OCI-LY3 (cell line): ENCODE measurements around the gene DGKG.

ENCODE experiments used
- H2AFZ ChIP-seq: fragments of 200-600, 300-600 bp; shearing (Covaris generic); 2 replicates; pipeline ENCODE4 v1.6.0; 2014; ENCODE audit warnings: antibody characterized with exemption, low read depth, low read length
- H3K27ac ChIP-seq: fragments of 200-600, 300-600 bp; sonication (generic); 2 replicates; pipeline ENCODE4 v1.5.1; 2014; ENCODE audit warnings: mild to moderate bottlenecking, low read length, moderate library complexity, mixed read lengths
- H3K27me3 ChIP-seq: fragments of 200-600, 300-600 bp; sonication (generic); 2 replicates; pipeline ENCODE4 v1.6.1; 2014; ENCODE audit warnings: low read depth, low read length, mixed read lengths
- H3K36me3 ChIP-seq: fragments of 200-600, 300-600 bp; sonication (generic); replicated peaks from 2 replicates; pipeline ENCODE3; 2014; ENCODE audit warnings: low read depth, low read length, mixed read lengths
- H3K4me1 ChIP-seq: fragments of 300-600, 200-600 bp; sonication (generic); 2 replicates; pipeline ENCODE4 v1.6.1; 2014; ENCODE audit warnings: low read length, mixed read lengths
- H3K4me2 ChIP-seq: fragments of 200-600, 300-600 bp; sonication (generic); 2 replicates; pipeline ENCODE4 v1.6.1; 2014; ENCODE audit warnings: low read length, mixed read lengths
- H3K4me3 ChIP-seq: fragments of 300-600, 200-600 bp; sonication (generic); 2 replicates; pipeline ENCODE4 v1.5.1; 2014; ENCODE audit warnings: antibody characterized with exemption, mild to moderate bottlenecking, low read length, moderate library complexity
- H3K79me2 ChIP-seq: fragments of 300-600, 200-600 bp; shearing (Covaris generic); 2 replicates; pipeline ENCODE4 v1.6.1; 2014; ENCODE audit warnings: mild to moderate bottlenecking, low read length, mixed read lengths
- H3K9ac ChIP-seq: fragments of 300-600, 200-600 bp; shearing (Covaris generic); 2 replicates; pipeline ENCODE4 v1.6.0; 2014; ENCODE audit warnings: mild to moderate bottlenecking, low read length, moderate library complexity
- H3K9me3 ChIP-seq: fragments of 200-600, 300-600 bp; shearing (Covaris generic); 2 replicates; pipeline ENCODE4 v1.6.1; 2014; ENCODE audit warnings: low read length, mixed read lengths; ENCODE audit not compliant: insufficient read depth
- H4K20me1 ChIP-seq: fragments of 200-600, 300-600 bp; sonication (generic); 2 replicates; pipeline ENCODE4 v1.6.1; 2016; ENCODE audit warnings: low read length, mixed read lengths; ENCODE audit not compliant: insufficient read depth
- CTCF ChIP-seq: fragments of 200-600, 300-600 bp; sonication (generic); IDR thresholded peaks from 2 replicates; pipeline ENCODE4 v1.5.1; 2014; ENCODE audit warnings: antibody characterized with exemption, low read length, low read depth
- EZH2phosphoT487 ChIP-seq: fragments of 200-600 bp; shearing (Covaris generic); IDR thresholded peaks from 2 replicates; pipeline ENCODE4 v1.6.1; 2018; ENCODE audit warnings: antibody characterized with exemption, mixed run types, low read depth

Gene DGKG

GRCh38 chr3:186244016-186244415 lies 118.0 kb downstream of the DGKG start:
- Histone ChIP-seq H3K4me1 (peaks cover 21% of the 10 kb centered on the region), H3K4me2 (no peak overlapping the region), H2AFZ (no peak overlapping the region), H3K27me3 (0 out of 2 replicates have a peak, but pooled peaks cover 4% of the 10 kb centered on the region), H3K9ac (no peak overlapping the region), H3K4me3 (no peak overlapping the region), H3K27ac (no peak overlapping the region), H4K20me1 (no peaks in the 10 kb centered on the region), H3K36me3 (no peaks in the 10 kb centered on the region), H3K79me2 (no peaks in the 10 kb centered on the region), H3K9me3 (no peaks in the 10 kb centered on the region)
- no peak for TF ChIP-seq CTCF
- no peak for TF ChIP-seq EZH2phosphoT487

GRCh38 chr3:186241910-186242821 lies 119.9 kb downstream of the DGKG start:
- peak overlapping the region; percentile 73 for H3K4me3 ChIP-seq
- no peaks in the 10 kb centered on the region for H4K20me1 ChIP-seq
- H3K27me3 ChIP-seq, result no peaks in the 10 kb centered on the region
- H3K9me3 ChIP-seq, result no peaks in the 10 kb centered on the region
- TF ChIP-seq EZH2phosphoT487 (no peak), CTCF (peak; percentile 83)
- peak overlapping the region; percentile 61 for H2AFZ ChIP-seq
- no peak overlapping the region for H3K27ac ChIP-seq
- no peaks in the 10 kb centered on the region for H3K36me3 ChIP-seq
- H3K9ac ChIP-seq, result peak overlapping the region; percentile 49
- H3K4me2 ChIP-seq, result peak overlapping the region; percentile 85
- H3K4me1 ChIP-seq, result peaks cover 20% of the 10 kb centered on the region
- H3K79me2 ChIP-seq, result no peaks in the 10 kb centered on the region

GRCh38 chr3:186239321-186239720 lies 122.7 kb downstream of the DGKG start:
- H4K20me1 ChIP-seq, result no peaks in the 10 kb centered on the region
- H3K27me3 ChIP-seq, result no peaks in the 10 kb centered on the region
- TF ChIP-seq CTCF (peak; percentile 41), EZH2phosphoT487 (no peak)
- no peak overlapping the region for H2AFZ ChIP-seq
- H3K9me3 ChIP-seq, result no peaks in the 10 kb centered on the region
- no peak overlapping the region for H3K27ac ChIP-seq
- H3K9ac ChIP-seq, result no peak overlapping the region
- no peaks in the 10 kb centered on the region for H3K79me2 ChIP-seq
- H3K36me3 ChIP-seq, result no peaks in the 10 kb centered on the region
- no peak overlapping the region for H3K4me3 ChIP-seq
- H3K4me2 ChIP-seq, result no peak overlapping the region
- peaks cover 34% of the 10 kb centered on the region for H3K4me1 ChIP-seq

GRCh38 chr3:186237915-186238314 lies 124.1 kb downstream of the DGKG start:
- H3K27ac ChIP-seq, result no peak overlapping the region
- H3K4me1 ChIP-seq, result peaks cover 34% of the 10 kb centered on the region
- TF ChIP-seq CTCF, result no peak
- no peak for TF ChIP-seq EZH2phosphoT487
- H3K9me3 ChIP-seq, result no peaks in the 10 kb centered on the region
- H4K20me1 ChIP-seq, result no peaks in the 10 kb centered on the region
- H3K27me3 ChIP-seq, result no peaks in the 10 kb centered on the region
- H3K9ac ChIP-seq, result no peak overlapping the region
- no peak overlapping the region for H2AFZ ChIP-seq
- no peak overlapping the region for H3K4me3 ChIP-seq
- H3K36me3 ChIP-seq, result no peaks in the 10 kb centered on the region
- H3K4me2 ChIP-seq, result no peak overlapping the region
- H3K79me2 ChIP-seq, result no peaks in the 10 kb centered on the region
